OCI-LY7 (cell line): ENCODE results near the gene UBE2J1. TPM values are rescaled to one million over a fixed set of nuclear protein-coding genes. Genes with fewer than 3 reads are reported as not detected.

ENCODE experiments used
- BruUV-seq: library from RNA; stranded (reverse); fragments of 400-500 nt; replicated peaks from 2 replicates; lab custom pipeline; 2021; lab: Mats Ljungman, UMichigan
- CTCF ChIA-PET: fragments of 300-600 bp; sonication (Branson Sonifier 250); formaldehyde crosslinking; loops from one replicate; lab custom pipeline; 2022; ENCODE audit warnings: antibody characterized with exemption; ENCODE audit not compliant: unreplicated experiment; lab: Charles Lee
- POLR2A ChIA-PET: fragments of 300-600 bp; sonication (Branson Sonifier 250); formaldehyde crosslinking; loops from one replicate; lab custom pipeline; 2022; ENCODE audit warnings: antibody characterized with exemption; lab: Charles Lee
- DNase-seq: peaks from one replicate; pipeline ENCODE4 v3.0.0-alpha.2; 2015; ENCODE audit warnings: low spot score
- H2AFZ ChIP-seq: fragments of 200-600 bp; sonication (generic), shearing (Covaris generic); 2 replicates; pipeline ENCODE4 v1.6.1; 2014; ENCODE audit warnings: mild to moderate bottlenecking, antibody characterized with exemption, low read length, moderate library complexity
- H3K27ac ChIP-seq: fragments of 200-600 bp; sonication (generic); 2 replicates; pipeline ENCODE4 v1.5.1; 2014; ENCODE audit warnings: mixed run types, low read depth, mild to moderate bottlenecking, moderate library complexity, low read length, inconsistent platforms; ENCODE audit not compliant: poor library complexity, severe bottlenecking
- H3K36me3 ChIP-seq: fragments of 200-600 bp; sonication (generic); 2 replicates; pipeline ENCODE4 v1.6.1; 2014; ENCODE audit warnings: mild to moderate bottlenecking, antibody characterized with exemption, low read length, moderate library complexity, mixed read lengths; ENCODE audit not compliant: insufficient read depth
- H3K4me1 ChIP-seq: fragments of 200-600 bp; sonication (generic); 2 replicates; pipeline ENCODE4 v1.5.1; 2014; ENCODE audit warnings: mild to moderate bottlenecking, low read length; ENCODE audit not compliant: insufficient read depth, poor library complexity, severe bottlenecking
- H3K4me2 ChIP-seq: fragments of 200-600 bp; sonication (generic); 2 replicates; pipeline ENCODE4 v1.6.1; 2014; ENCODE audit warnings: mild to moderate bottlenecking, low read length
- H3K4me3 ChIP-seq: fragments of 200-600 bp; sonication (generic); 2 replicates; pipeline ENCODE4 v1.5.1; 2014; ENCODE audit warnings: mild to moderate bottlenecking, low read depth, low read length; ENCODE audit not compliant: poor library complexity, severe bottlenecking
- H3K79me2 ChIP-seq: fragments of 200-600 bp; sonication (generic); 2 replicates; pipeline ENCODE4 v1.6.1; 2016; ENCODE audit warnings: low read depth, mild to moderate bottlenecking, low read length, moderate library complexity, mixed read lengths; ENCODE audit not compliant: insufficient read depth
- H3K9me2 ChIP-seq: fragments of 200-600 bp; sonication (generic); 2 replicates; pipeline ENCODE4 v1.6.1; 2016; ENCODE audit warnings: mild to moderate bottlenecking, low read length, mixed read lengths; ENCODE audit not compliant: insufficient read depth
- H3K9me3 ChIP-seq: fragments of 200-600 bp; sonication (generic); 2 replicates; pipeline ENCODE4 v1.6.1; 2014; ENCODE audit warnings: mild to moderate bottlenecking, mixed run types, low read length, mixed read lengths
- H4K20me1 ChIP-seq: fragments of 200-600 bp; sonication (generic); 2 replicates; pipeline ENCODE4 v1.6.1; 2014; ENCODE audit warnings: mild to moderate bottlenecking, antibody characterized with exemption, low read length, moderate library complexity, mixed read lengths; ENCODE audit not compliant: insufficient read depth
- CTCF ChIP-seq: fragments of 200-600 bp; sonication (generic); conservative IDR thresholded peaks from 2 replicates; pipeline ENCODE4 v1.5.1; 2014; ENCODE audit warnings: mild to moderate bottlenecking, antibody characterized with exemption, low read length, moderate library complexity, mixed read lengths
- EZH2phosphoT487 ChIP-seq: fragments of 200-600 bp; sonication (generic); IDR thresholded peaks from 2 replicates; pipeline ENCODE4 v1.6.1; 2018; ENCODE audit warnings: low read depth, borderline replicate concordance, mild to moderate bottlenecking, mixed run types, antibody characterized with exemption, low read length, moderate library complexity, mixed read lengths
- intact Hi-C: fragments of 100-400 bp; cut with micrococcal nuclease; formaldehyde crosslinking; loops from one replicate; pipeline ENCODE4 v1.10.0; 2022; ENCODE audit not compliant: unreplicated experiment
- total RNA-seq, 2 experiments: library from RNA; depleted of rRNA in 1 of 2; stranded (reverse); fragments of >200 nt in 1 of 2; shearing (Covaris generic) in 1 of 2; gene quantifications; 2 replicates each; pipeline ENCODE4 v1.2.3, GENCODE V29; 2014 to 2022

Gene UBE2J1
- total RNA-seq, 2 experiments from 2014 or later = 117 to 243 TPM

DNA sequence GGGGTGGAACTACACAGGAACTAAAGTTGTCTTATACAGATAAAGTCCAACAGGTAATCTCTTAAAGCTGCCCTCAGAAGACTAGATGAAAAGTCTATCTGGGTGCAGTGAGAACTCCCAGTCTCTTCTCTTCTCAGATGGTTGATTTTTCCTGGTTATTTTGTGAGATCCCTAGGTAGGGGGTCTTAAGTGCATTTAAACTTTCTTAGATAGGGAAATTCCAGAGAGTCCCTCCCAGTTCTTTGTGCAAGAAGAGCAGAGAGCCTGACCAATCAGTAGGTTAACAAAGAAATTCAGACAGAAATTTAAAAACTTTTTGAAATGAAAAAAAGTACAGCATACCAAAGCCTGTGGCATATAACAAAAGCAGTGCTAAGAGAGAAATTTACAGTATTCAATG is 35.5 kb downstream of the UBE2J1 start:
- Histone ChIP-seq H3K9me3 (0 out of 2 replicates have a peak, but pooled peaks cover 6% of the 10 kb centered on the region), H3K36me3 (peaks cover 81% of the 10 kb centered on the region), H3K27ac (no peak overlapping the region), H4K20me1 (no peaks in the 10 kb centered on the region), H3K4me1 (peaks cover 24% of the 10 kb centered on the region), H3K4me3 (no peak overlapping the region), H2AFZ (no peak overlapping the region), H3K4me2 (no peak overlapping the region), H3K79me2 (peaks cover 16% of the 10 kb centered on the region; the same call in 1 of the 2 replicates), H3K9me2 (no peaks in the 10 kb centered on the region)
- DNase-seq = no peak
- ChIA-PET POLR2A (interaction anchor here (0.8 to 1.6 kb wide), 4 partner anchors 12 to 44 kb away, joined by 3 to 5 read pairs (median 3); no protein-coding TSS in a partner anchor), CTCF (no interaction called here)
- TF ChIP-seq EZH2phosphoT487 (no peak), CTCF (no peak)
- intact Hi-C loops = no loop called here
- BruUV-seq = no TSS peak

- POLR2A ChIA-PET = interaction anchor here (0.6 to 1.3 kb wide), 4 partner anchors 50 to 418 kb away, joined by 3 to 5 read pairs (median 3); no protein-coding TSS in a partner anchor
- peaks cover 16% of the 10 kb centered on the region; the same call in 1 of the 2 replicates for H3K79me2 ChIP-seq
- peaks cover 32% of the 10 kb centered on the region for H3K4me1 ChIP-seq
- H3K9me3 ChIP-seq = no peaks in the 10 kb centered on the region
- no peak within 1 kb of the TSS for H2AFZ ChIP-seq
- H3K36me3 ChIP-seq = peaks cover 64% of the 10 kb centered on the region
- BruUV-seq = no TSS peak
- intact Hi-C loops = no loop called here
- TF ChIP-seq CTCF = no peak
- no peak for TF ChIP-seq EZH2phosphoT487
- H3K9me2 ChIP-seq = no peaks in the 10 kb centered on the region
- no peak within 1 kb of the TSS for H3K4me2 ChIP-seq
- H3K4me3 ChIP-seq = no peak within 1 kb of the TSS
- no peak within 1 kb of the TSS for H3K27ac ChIP-seq
- no peaks in the 10 kb centered on the region for H4K20me1 ChIP-seq
- no peak for DNase-seq
- CTCF ChIA-PET = no interaction called here
These were observed 37.2 kb downstream of the UBE2J1 start, which contains the start of gene GABRR2 for GRCh38 chr6:89315249-89315885. TSS of gene GABRR2 (minus strand) at chr6:89315299. CDS start at chr6:89315165, 134 bp downstream.

- Histone ChIP-seq H3K4me2 (no peak overlapping the region), H3K4me1 (peaks cover 30% of the 10 kb centered on the region), H3K27ac (no peak overlapping the region), H3K79me2 (peaks cover 15% of the 10 kb centered on the region; the same call in 1 of the 2 replicates), H3K9me2 (no peaks in the 10 kb centered on the region), H3K4me3 (no peak overlapping the region), H2AFZ (no peak overlapping the region), H4K20me1 (no peaks in the 10 kb centered on the region), H3K36me3 (peaks cover 58% of the 10 kb centered on the region), H3K9me3 (no peaks in the 10 kb centered on the region)
- ChIA-PET CTCF (no interaction called here), POLR2A (interaction anchor here (0.6 kb wide), 1 partner anchor 56 kb away, joined by 3 read pairs; no protein-coding TSS in a partner anchor)
- no peak for TF ChIP-seq EZH2phosphoT487
- no peak for TF ChIP-seq CTCF
- intact Hi-C loops = loop anchor here (5.0 kb wide), 1 partner anchor 53 kb away; no protein-coding TSS in a partner anchor
- no peak for DNase-seq
- BruUV-seq = no TSS peak
These were observed 37.8 kb downstream of the UBE2J1 start for GRCh38 chr6:89314692-89315091.
